ENCODE measurements around the gene MDM4. TPM values are rescaled to one million over a fixed set of nuclear protein-coding genes. Genes with fewer than 3 reads are reported as not detected.

Gene MDM4
- total RNA-seq, 1 experiment from 2014 or later = 56.5 TPM

- DNase-seq = peak; percentile 83 to 91
- Histone ChIP-seq H3K9me3 (no peaks in the 10 kb centered on the region), H3K4me1 (peaks cover 4% of the 10 kb centered on the region; the same call in 1 of the 2 replicates), H3K36me3 (ENCODE audit: control insufficient read depth, insufficient read depth, low read length) (no peaks in the 10 kb centered on the region), H3K27me3 (replicated peaks; ENCODE audit: control insufficient read depth, insufficient read depth, low read length) (no peaks in the 10 kb centered on the region), H3K4me3 (ENCODE audit: low read depth, low read length) (peak overlapping the region; percentile 58)
- H3K27me3 Mint-ChIP-seq (ENCODE audit: insufficient read depth, unreplicated experiment) = peaks cover 8% of the 10 kb centered on the region
- intact Hi-C loops (cut with micrococcal nuclease; ENCODE audit: unreplicated experiment) = loop anchor here (1.0 to 5.0 kb wide), 3 partner anchors 9 to 300 kb away; partner anchors contain the start of genes MDM4 and PIK3C2B
- H3K9me3 Mint-ChIP-seq (ENCODE audit: unreplicated experiment) = no peaks in the 10 kb centered on the region
- H3K4me3 Mint-ChIP-seq (ENCODE audit: unreplicated experiment) = peak overlapping the region; percentile 99
- TF ChIP-seq CTCF (IDR thresholded peaks at IDR 0.05; ENCODE audit: insufficient read depth in 1 of 2, low read depth in 1 of 2, low read length in 1 of 2, severe bottlenecking in 1 of 2, unreplicated experiment in 1 of 2) = no peak
- H3K27ac Mint-ChIP-seq (ENCODE audit: unreplicated experiment) = peak overlapping the region; percentile 98
- H3K4me1 Mint-ChIP-seq (ENCODE audit: low read depth, unreplicated experiment) = peaks cover 20% of the 10 kb centered on the region
- no TSS peak for BruUV-seq (replicated peaks)
- H3K36me3 Mint-ChIP-seq (ENCODE audit: insufficient read depth, unreplicated experiment) = peaks cover 35% of the 10 kb centered on the region
- ChIA-PET POLR2A (interaction anchor here (2.5 to 3.0 kb wide), 2 partner anchors 9 to 13 kb away, joined by 19 to 63 read pairs; partner anchors contain the start of genes MDM4 and PIK3C2B), CTCF (interaction anchor here (1.5 to 3.6 kb wide), 6 partner anchors 9 to 300 kb away, joined by 5 to 22 read pairs (median 12); partner anchors contain the start of genes MDM4 and PIK3C2B)
These were observed 9.3 kb upstream of the MDM4 start for GRCh38 chr1:204506969-204507316.

- Histone ChIP-seq H3K9me3 (no peaks in the 10 kb centered on the region), H3K27me3 (replicated peaks; ENCODE audit: control insufficient read depth, insufficient read depth, low read length) (no peaks in the 10 kb centered on the region), H3K4me3 (ENCODE audit: low read depth, low read length) (peak overlapping the region; percentile 58), H3K36me3 (ENCODE audit: control insufficient read depth, insufficient read depth, low read length) (no peaks in the 10 kb centered on the region), H3K4me1 (peaks cover 4% of the 10 kb centered on the region; the same call in 1 of the 2 replicates)
- peak overlapping the region; percentile 98 for H3K27ac Mint-ChIP-seq (ENCODE audit: unreplicated experiment)
- intact Hi-C loops (cut with micrococcal nuclease; ENCODE audit: unreplicated experiment) = loop anchor here (1.0 to 5.0 kb wide), 2 partner anchors 9 to 300 kb away; partner anchors contain the start of gene MDM4
- peak overlapping the region; percentile 99 for H3K4me3 Mint-ChIP-seq (ENCODE audit: unreplicated experiment)
- CTCF ChIA-PET = interaction anchor here (0.7 to 3.6 kb wide), 6 partner anchors 9 to 299 kb away, joined by 3 to 22 read pairs (median 7); partner anchors contain the start of genes MDM4 and PIK3C2B
- TSS peak; percentile 100 for BruUV-seq (replicated peaks)
- no peaks in the 10 kb centered on the region for H3K9me3 Mint-ChIP-seq (ENCODE audit: unreplicated experiment)
- POLR2A ChIA-PET = interaction anchor here (2.5 to 3.0 kb wide), 2 partner anchors 9 to 13 kb away, joined by 19 to 63 read pairs; partner anchors contain the start of genes MDM4 and PIK3C2B
- TF ChIP-seq CTCF (IDR thresholded peaks at IDR 0.05; ENCODE audit: insufficient read depth in 1 of 2, low read depth in 1 of 2, low read length in 1 of 2, severe bottlenecking in 1 of 2, unreplicated experiment in 1 of 2) = no peak
- peaks cover 20% of the 10 kb centered on the region for H3K4me1 Mint-ChIP-seq (ENCODE audit: low read depth, unreplicated experiment)
- peaks cover 35% of the 10 kb centered on the region for H3K36me3 Mint-ChIP-seq (ENCODE audit: insufficient read depth, unreplicated experiment)
- H3K27me3 Mint-ChIP-seq (ENCODE audit: insufficient read depth, unreplicated experiment) = peaks cover 8% of the 10 kb centered on the region
- DNase-seq = peak; percentile 66 to 68
These were observed 8.7 kb upstream of the MDM4 start for GRCh38 chr1:204507317-204508105.

GRCh38 chr1:204509186-204509635 lies 7.0 kb upstream of the MDM4 start:
- Histone ChIP-seq H3K4me3 (ENCODE audit: low read depth, low read length) (no peak overlapping the region), H3K27me3 (replicated peaks; ENCODE audit: control insufficient read depth, insufficient read depth, low read length) (no peaks in the 10 kb centered on the region), H3K36me3 (ENCODE audit: control insufficient read depth, insufficient read depth, low read length) (no peaks in the 10 kb centered on the region), H3K9me3 (no peaks in the 10 kb centered on the region), H3K4me1 (peaks cover 4% of the 10 kb centered on the region; the same call in 1 of the 2 replicates)
- H3K36me3 Mint-ChIP-seq (ENCODE audit: insufficient read depth, unreplicated experiment) = peaks cover 30% of the 10 kb centered on the region
- TF ChIP-seq CTCF (IDR thresholded peaks at IDR 0.05; ENCODE audit: insufficient read depth in 1 of 2, low read depth in 1 of 2, low read length in 1 of 2, severe bottlenecking in 1 of 2, unreplicated experiment in 1 of 2) = no peak
- no peak overlapping the region for H3K27ac Mint-ChIP-seq (ENCODE audit: unreplicated experiment)
- peak overlapping the region; percentile 99 for H3K4me3 Mint-ChIP-seq (ENCODE audit: unreplicated experiment)
- ChIA-PET CTCF (no interaction called here), POLR2A (no interaction called here)
- H3K27me3 Mint-ChIP-seq (ENCODE audit: insufficient read depth, unreplicated experiment) = peaks cover 8% of the 10 kb centered on the region
- intact Hi-C loops (cut with micrococcal nuclease; ENCODE audit: unreplicated experiment) = loop anchor here (5.0 kb wide), 1 partner anchor 298 kb away; no protein-coding TSS in a partner anchor
- BruUV-seq (replicated peaks) = no TSS peak
- no peaks in the 10 kb centered on the region for H3K9me3 Mint-ChIP-seq (ENCODE audit: unreplicated experiment)
- DNase-seq = no peak
- peaks cover 20% of the 10 kb centered on the region for H3K4me1 Mint-ChIP-seq (ENCODE audit: low read depth, unreplicated experiment)
